HG03571 (cell line): ENCODE data around the gene ZNF664.
"Not testable (repeated sequence)": the region's sequence is repeated elsewhere in the genome, so short reads cannot be mapped to it uniquely, and the experiment has no call there.

Experiments
- ATAC-seq: cut with Tn5 transposase; IDR thresholded peaks from one replicate; pipeline ENCODE4 v1.9.1; 2021; ENCODE audit not compliant: unreplicated experiment

ZNF664 gene

GRCh38 chr12:123941624-123942237 lies 31.3 kb upstream of the ZNF664 start:
- ATAC-seq, result no peak

GRCh38 chr12:123942238-123942653 lies 30.8 kb upstream of the ZNF664 start:
- no peak for ATAC-seq

- ATAC-seq, result no peak
Measured at GRCh38 chr12:123942911-123943648, 29.9 kb upstream of the ZNF664 start.

GRCh38 chr12:123943816-123944215 lies 29.2 kb upstream of the ZNF664 start:
- no peak for ATAC-seq

- ATAC-seq, result no peak
Measured at GRCh38 chr12:123944696-123945095, 28.3 kb upstream of the ZNF664 start.

- ATAC-seq, result no peak
Measured at GRCh38 chr12:123945287-123946151, 27.5 kb upstream of the ZNF664 start.

- ATAC-seq, result no peak
Measured at GRCh38 chr12:123946152-123946515, 26.9 kb upstream of the ZNF664 start.

GRCh38 chr12:123946516-123947505 lies 26.2 kb upstream of the ZNF664 start:
- ATAC-seq, result not testable (repeated sequence)

GRCh38 chr12:123947531-123947930 lies 25.5 kb upstream of the ZNF664 start:
- not testable (repeated sequence) for ATAC-seq

GRCh38 chr12:123948401-123948795 lies 24.6 kb upstream of the ZNF664 start:
- no peak for ATAC-seq

GRCh38 chr12:123948796-123949769 lies 23.9 kb upstream of the ZNF664 start:
- ATAC-seq, result no peak

- no peak for ATAC-seq
Measured at GRCh38 chr12:123949770-123950165, 23.2 kb upstream of the ZNF664 start.

GRCh38 chr12:123950476-123951349 lies 22.3 kb upstream of the ZNF664 start:
- ATAC-seq, result no peak

GRCh38 chr12:123951467-123951866 lies 21.5 kb upstream of the ZNF664 start:
- ATAC-seq, result no peak

GRCh38 chr12:123952037-123952436 lies 21.0 kb upstream of the ZNF664 start:
- no peak for ATAC-seq

GRCh38 chr12:123954647-123955350 lies 18.2 kb upstream of the ZNF664 start:
- ATAC-seq, result no peak

- no peak for ATAC-seq
Measured at GRCh38 chr12:123956249-123956648, 16.8 kb upstream of the ZNF664 start.

- ATAC-seq, result no peak
Measured at GRCh38 chr12:123957196-123957595, 15.8 kb upstream of the ZNF664 start.
